ENCODE data around the gene PDCD2L.
"Not testable (repeated sequence)": the region's sequence is repeated elsewhere in the genome, so short reads cannot be mapped to it uniquely, and the experiment has no call there.

Gene PDCD2L

GRCh38 chr19:34404109-34404909 is at the start of gene PDCD2L:
PDCD2L (plus strand) TSS chr19:34404399; CDS start chr19:34404431, 32 bp downstream.
- DNase-seq = peak; percentile 85

GRCh38 chr19:34355201-34355600 is 49.0 kb upstream of the PDCD2L start:
- DNase-seq = no peak

GRCh38 chr19:34356875-34357274 is 47.3 kb upstream of the PDCD2L start:
- DNase-seq = no peak

GRCh38 chr19:34357431-34357830 is 46.8 kb upstream of the PDCD2L start:
- no peak for DNase-seq

- DNase-seq = peak; percentile 85
These were observed 44.9 kb upstream of the PDCD2L start for GRCh38 chr19:34359140-34359953.

GRCh38 chr19:34359954-34360315 is 44.3 kb upstream of the PDCD2L start:
- DNase-seq = no peak

GRCh38 chr19:34360354-34360909 is 43.8 kb upstream of the PDCD2L start:
- no peak for DNase-seq

- no peak for DNase-seq
These were observed 41.5 kb upstream of the PDCD2L start for GRCh38 chr19:34362679-34363069.

- no peak for DNase-seq
These were observed 41.1 kb upstream of the PDCD2L start for GRCh38 chr19:34363094-34363493.

GRCh38 chr19:34363930-34364329 is 40.3 kb upstream of the PDCD2L start:
- no peak for DNase-seq

GRCh38 chr19:34364462-34364829 is 39.8 kb upstream of the PDCD2L start:
- DNase-seq = no peak

GRCh38 chr19:34364830-34365462 is 39.3 kb upstream of the PDCD2L start, which contains the start of gene GPI:
GPI (plus strand) TSS chr19:34365196; CDS start chr19:34365267, 71 bp downstream.
- DNase-seq = no peak

- DNase-seq = no peak
These were observed 38.5 kb upstream of the PDCD2L start for GRCh38 chr19:34365463-34366401.

- no peak for DNase-seq
These were observed 37.2 kb upstream of the PDCD2L start for GRCh38 chr19:34366738-34367623.

- no peak for DNase-seq
These were observed 36.6 kb upstream of the PDCD2L start for GRCh38 chr19:34367624-34367957.

GRCh38 chr19:34368338-34368737 is 35.9 kb upstream of the PDCD2L start:
- no peak for DNase-seq

GRCh38 chr19:34369166-34369565 is 35.0 kb upstream of the PDCD2L start:
- not testable (repeated sequence) for DNase-seq

- DNase-seq = no peak
These were observed 34.1 kb upstream of the PDCD2L start for GRCh38 chr19:34370117-34370516.

- DNase-seq = no peak
These were observed 33.2 kb upstream of the PDCD2L start for GRCh38 chr19:34370983-34371382.

GRCh38 chr19:34373601-34374288 is 30.5 kb upstream of the PDCD2L start:
- DNase-seq = no peak

- no peak for DNase-seq
These were observed 28.6 kb upstream of the PDCD2L start for GRCh38 chr19:34375598-34375997.
